Loucy (cell line): ENCODE measurements around the gene NDE1.

Experiments
- H2AFZ ChIP-seq: fragments of 200-600 bp; sonication (generic); 2 replicates; pipeline ENCODE4 v1.6.0; 2016; ENCODE audit warnings: antibody characterized with exemption, mild to moderate bottlenecking, low read length, moderate library complexity
- H3F3A ChIP-seq: fragments of 200-600 bp; 2 replicates; pipeline ENCODE4 v1.6.0; 2016; ENCODE audit warnings: antibody characterized with exemption, low read depth, mild to moderate bottlenecking
- H3K27me3 ChIP-seq: fragments of 200-600 bp; sonication (generic); 2 replicates; pipeline ENCODE4 v1.6.1; 2014; ENCODE audit warnings: low read length, mild to moderate bottlenecking; ENCODE audit not compliant: insufficient read depth, poor library complexity, severe bottlenecking
- H3K36me3 ChIP-seq: fragments of 200-600 bp; sonication (generic); 2 replicates; pipeline ENCODE4 v1.6.1; 2016; ENCODE audit warnings: low read length; ENCODE audit not compliant: insufficient read depth
- H3K4me1 ChIP-seq: fragments of 200-600 bp; sonication (generic); 2 replicates; pipeline ENCODE4 v1.5.1; 2014; ENCODE audit warnings: low read length, mild to moderate bottlenecking; ENCODE audit not compliant: insufficient read depth, poor library complexity, severe bottlenecking
- H3K4me2 ChIP-seq: fragments of 200-600 bp; sonication (generic); 2 replicates; pipeline ENCODE4 v1.6.0; 2014; ENCODE audit warnings: antibody characterized with exemption, low read length, low read depth, mild to moderate bottlenecking; ENCODE audit not compliant: poor library complexity, severe bottlenecking
- H3K4me3 ChIP-seq: fragments of 200-600 bp; sonication (generic); 2 replicates; pipeline ENCODE4 v1.5.1; 2014; ENCODE audit warnings: low read length, mild to moderate bottlenecking, mixed read lengths; ENCODE audit not compliant: poor library complexity, severe bottlenecking
- H3K79me2 ChIP-seq: fragments of 200-600 bp; sonication (generic); 2 replicates; pipeline ENCODE4 v1.6.1; 2014; ENCODE audit warnings: low read length; ENCODE audit not compliant: insufficient read depth
- H3K9ac ChIP-seq: fragments of 200-600 bp; sonication (generic); 2 replicates; pipeline ENCODE4 v1.6.0; 2014; ENCODE audit warnings: mild to moderate bottlenecking, low read depth, low read length, moderate library complexity; ENCODE audit not compliant: poor library complexity, severe bottlenecking
- H3K9me2 ChIP-seq: fragments of 200-600 bp; sonication (generic); replicated peaks from 2 replicates; pipeline ENCODE4 v1.6.1; 2016; ENCODE audit warnings: low read depth, low read length, mixed read lengths
- H3K9me3 ChIP-seq: fragments of 200-600 bp; sonication (generic); 2 replicates; pipeline ENCODE4 v1.6.1; 2014; ENCODE audit warnings: mild to moderate bottlenecking, antibody characterized with exemption, low read length, low read depth; ENCODE audit not compliant: insufficient read depth
- H4K20me1 ChIP-seq: fragments of 200-600 bp; sonication (generic); 2 replicates; pipeline ENCODE4 v1.6.0; 2014; ENCODE audit warnings: antibody characterized with exemption, low read length, mild to moderate bottlenecking; ENCODE audit not compliant: insufficient read depth, poor library complexity, severe bottlenecking
- EZH2phosphoT487 ChIP-seq: fragments of 200-600 bp; IDR thresholded peaks from 2 replicates; pipeline ENCODE4 v1.6.1; 2018; ENCODE audit warnings: antibody characterized with exemption, mild to moderate bottlenecking, moderate library complexity, borderline replicate concordance
- TF ChIP-seq, protein P1 (sequence below): fragments of 200-600 bp; sonication (generic); conservative IDR thresholded peaks from 2 replicates; pipeline ENCODE4 v1.5.1; 2014; ENCODE audit warnings: mild to moderate bottlenecking, antibody characterized with exemption, low read length

The NDE1 gene

DNA sequence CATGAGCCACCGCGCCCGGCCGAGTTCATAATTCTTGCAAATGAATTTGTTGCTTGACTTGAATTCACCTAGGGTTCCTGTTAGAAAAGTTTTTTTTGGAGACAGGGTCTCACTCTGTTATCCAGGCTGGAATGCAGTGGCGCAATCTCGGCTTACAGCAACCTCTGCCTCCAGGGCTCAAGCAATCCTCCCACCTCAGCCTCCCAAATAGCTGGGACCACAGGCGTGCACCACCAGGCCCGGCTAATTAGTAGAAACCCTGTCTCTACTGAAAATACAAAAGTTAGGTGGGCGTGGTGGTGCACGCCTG is 107.0 kb downstream of the NDE1 start:
- Histone ChIP-seq H3K4me2 (no peak overlapping the region), H3K36me3 (no peaks in the 10 kb centered on the region), H3K79me2 (no peaks in the 10 kb centered on the region), H2AFZ (no peak overlapping the region), H3K4me1 (no peaks in the 10 kb centered on the region), H3K9ac (no peak overlapping the region), H3K4me3 (no peak overlapping the region), H4K20me1 (no peaks in the 10 kb centered on the region), H3K9me2 (no peaks in the 10 kb centered on the region), H3F3A (no peaks in the 10 kb centered on the region), H3K27me3 (no peaks in the 10 kb centered on the region), H3K9me3 (no peaks in the 10 kb centered on the region)
- TF ChIP-seq, protein P1, sequence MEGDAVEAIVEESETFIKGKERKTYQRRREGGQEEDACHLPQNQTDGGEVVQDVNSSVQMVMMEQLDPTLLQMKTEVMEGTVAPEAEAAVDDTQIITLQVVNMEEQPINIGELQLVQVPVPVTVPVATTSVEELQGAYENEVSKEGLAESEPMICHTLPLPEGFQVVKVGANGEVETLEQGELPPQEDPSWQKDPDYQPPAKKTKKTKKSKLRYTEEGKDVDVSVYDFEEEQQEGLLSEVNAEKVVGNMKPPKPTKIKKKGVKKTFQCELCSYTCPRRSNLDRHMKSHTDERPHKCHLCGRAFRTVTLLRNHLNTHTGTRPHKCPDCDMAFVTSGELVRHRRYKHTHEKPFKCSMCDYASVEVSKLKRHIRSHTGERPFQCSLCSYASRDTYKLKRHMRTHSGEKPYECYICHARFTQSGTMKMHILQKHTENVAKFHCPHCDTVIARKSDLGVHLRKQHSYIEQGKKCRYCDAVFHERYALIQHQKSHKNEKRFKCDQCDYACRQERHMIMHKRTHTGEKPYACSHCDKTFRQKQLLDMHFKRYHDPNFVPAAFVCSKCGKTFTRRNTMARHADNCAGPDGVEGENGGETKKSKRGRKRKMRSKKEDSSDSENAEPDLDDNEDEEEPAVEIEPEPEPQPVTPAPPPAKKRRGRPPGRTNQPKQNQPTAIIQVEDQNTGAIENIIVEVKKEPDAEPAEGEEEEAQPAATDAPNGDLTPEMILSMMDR, result no peak
- no peak for TF ChIP-seq EZH2phosphoT487

DNA sequence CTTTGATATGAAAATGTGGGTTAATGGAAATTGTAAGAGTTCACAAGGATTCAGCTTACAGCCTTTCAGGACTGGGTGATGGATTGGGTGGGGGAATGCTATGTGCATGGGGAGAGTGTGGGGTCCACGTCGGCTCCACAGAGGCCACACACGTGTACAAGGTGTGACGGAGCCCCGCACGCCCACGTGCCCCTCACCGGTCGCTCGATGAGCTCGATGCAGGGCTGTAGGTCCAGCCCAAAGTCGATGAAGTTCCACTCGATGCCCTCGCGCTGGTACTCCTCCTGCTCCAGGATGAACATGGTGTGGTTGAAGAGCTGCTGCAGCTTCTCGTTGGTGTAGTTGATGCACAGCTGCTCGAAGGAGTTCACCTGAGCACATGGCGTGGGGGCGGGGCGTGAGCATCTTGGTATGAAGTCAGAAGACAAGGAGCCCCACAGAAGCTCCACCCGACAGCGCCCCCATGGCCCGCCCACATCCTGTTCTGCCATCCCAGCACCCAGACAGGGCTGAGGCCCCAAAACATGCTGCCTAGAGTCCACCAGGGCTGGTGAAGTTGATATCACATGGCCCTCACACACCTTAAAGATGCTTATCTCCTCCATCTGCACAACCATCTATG is 107.7 kb downstream of the NDE1 start:
- Histone ChIP-seq H3K36me3 (no peaks in the 10 kb centered on the region), H3F3A (no peaks in the 10 kb centered on the region), H3K4me2 (no peak overlapping the region), H2AFZ (no peak overlapping the region), H3K9ac (no peak overlapping the region), H3K9me2 (no peaks in the 10 kb centered on the region), H3K79me2 (no peaks in the 10 kb centered on the region), H3K4me3 (no peak overlapping the region), H3K4me1 (no peaks in the 10 kb centered on the region), H3K9me3 (no peaks in the 10 kb centered on the region), H4K20me1 (no peaks in the 10 kb centered on the region), H3K27me3 (no peaks in the 10 kb centered on the region)
- TF ChIP-seq, protein P1, result no peak
- TF ChIP-seq EZH2phosphoT487, result no peak

DNA sequence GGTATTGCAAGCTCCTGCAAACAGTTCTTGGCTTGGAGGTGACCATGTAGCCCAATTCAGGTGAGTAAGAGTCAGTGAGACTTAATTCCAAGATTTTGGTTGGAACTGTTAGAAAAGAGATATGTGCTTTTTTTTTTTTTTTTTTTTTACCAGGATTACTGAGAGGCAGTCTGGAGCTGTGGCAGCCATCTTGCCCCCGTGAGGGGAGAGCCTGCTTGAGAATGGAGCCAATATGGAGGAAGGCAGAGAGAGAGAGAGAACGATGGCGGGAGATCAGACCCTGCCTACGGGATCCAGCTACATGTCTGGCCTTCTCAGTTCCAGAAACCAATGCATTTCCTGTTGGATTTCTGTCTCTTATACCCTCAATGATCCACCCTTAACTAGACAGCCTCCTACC is 109.0 kb downstream of the NDE1 start:
- Histone ChIP-seq H3K4me3 (no peak overlapping the region), H3K9me2 (no peaks in the 10 kb centered on the region)
- TF ChIP-seq EZH2phosphoT487, result no peak
- TF ChIP-seq, protein P1, result no peak

More for the DNA sequence above, 109.0 kb downstream of the NDE1 start:
- Histone ChIP-seq H3K9me3 (no peaks in the 10 kb centered on the region), H3K27me3 (no peaks in the 10 kb centered on the region), H3K9ac (no peak overlapping the region), H3K4me1 (no peaks in the 10 kb centered on the region), H3K4me2 (no peak overlapping the region), H3F3A (no peaks in the 10 kb centered on the region), H2AFZ (no peak overlapping the region), H3K79me2 (no peaks in the 10 kb centered on the region), H3K36me3 (no peaks in the 10 kb centered on the region), H4K20me1 (no peaks in the 10 kb centered on the region)
